ENCODE results near the gene TYW1. TPM values are rescaled to one million over a fixed set of nuclear protein-coding genes. Genes with fewer than 3 reads are reported as not detected.
"Not testable (repeated sequence)": the region's sequence is repeated elsewhere in the genome, so short reads cannot be mapped to it uniquely, and the experiment has no call there.

Gene TYW1
- total RNA-seq, 1 donor from 2014 or later = 25.2 TPM

DNA sequence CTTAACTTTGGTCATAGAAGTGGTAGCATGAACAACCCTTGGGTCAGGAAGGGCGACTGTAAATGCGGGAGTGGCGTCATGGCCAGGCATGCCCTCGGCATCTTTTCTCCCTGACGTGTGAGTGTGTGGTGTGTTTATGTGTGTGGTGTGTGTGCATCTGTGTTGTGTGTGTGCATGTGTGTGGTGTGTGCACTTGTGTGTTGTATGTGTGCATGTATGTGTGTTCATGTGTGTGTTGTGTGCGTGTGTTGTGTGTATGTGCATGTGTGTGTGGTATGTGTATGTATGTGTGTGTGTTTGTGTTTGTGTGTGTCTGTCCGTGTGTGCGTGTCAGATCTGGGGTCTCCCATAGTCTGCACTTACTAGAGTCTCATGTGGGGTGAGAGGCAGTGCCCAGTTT is 192.5 kb downstream of the TYW1 start:
- not testable (repeated sequence) for DNase-seq (ENCODE audit: low read depth)

- DNase-seq (ENCODE audit: low read depth) = not testable (repeated sequence)
These were observed 193.3 kb downstream of the TYW1 start for GRCh38 chr7:67189801-67190465.

GRCh38 chr7:67191002-67191720 is 194.5 kb downstream of the TYW1 start:
- peak; percentile 89 for DNase-seq (ENCODE audit: low read depth)

DNA sequence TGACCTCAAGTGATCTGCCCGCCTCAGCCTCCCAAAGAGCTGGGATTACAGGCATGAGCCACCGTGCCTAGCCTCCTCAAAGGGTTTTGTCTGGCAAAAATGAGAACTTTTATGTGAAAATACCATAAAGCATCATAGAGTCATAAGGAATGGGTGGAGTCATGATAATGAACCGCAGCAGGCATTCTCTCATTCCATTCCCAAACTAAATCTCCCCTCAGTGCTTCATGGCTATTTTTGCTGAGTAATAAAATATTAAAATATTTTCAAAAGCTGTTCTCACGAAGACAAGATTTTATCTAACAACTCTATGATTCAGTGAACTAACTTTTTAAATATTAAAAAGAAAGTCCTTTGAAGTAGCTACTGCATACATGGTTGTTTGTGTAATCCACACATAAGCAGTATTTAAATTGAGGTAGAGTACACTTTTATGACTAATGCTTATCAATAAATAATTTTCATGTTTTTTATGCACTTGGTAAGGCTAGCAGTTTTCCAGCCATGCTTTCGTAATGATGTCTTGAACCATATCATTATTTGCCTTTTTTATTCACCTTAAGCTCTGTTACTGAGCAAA is 195.6 kb downstream of the TYW1 start:
- peak; percentile 49 for DNase-seq (ENCODE audit: low read depth)

GRCh38 chr7:67192889-67193613 is 196.4 kb downstream of the TYW1 start:
- peak; percentile 94 for DNase-seq (ENCODE audit: low read depth)

GRCh38 chr7:67196176-67196575 is 199.5 kb downstream of the TYW1 start:
- not testable (repeated sequence) for DNase-seq (ENCODE audit: low read depth)

DNA sequence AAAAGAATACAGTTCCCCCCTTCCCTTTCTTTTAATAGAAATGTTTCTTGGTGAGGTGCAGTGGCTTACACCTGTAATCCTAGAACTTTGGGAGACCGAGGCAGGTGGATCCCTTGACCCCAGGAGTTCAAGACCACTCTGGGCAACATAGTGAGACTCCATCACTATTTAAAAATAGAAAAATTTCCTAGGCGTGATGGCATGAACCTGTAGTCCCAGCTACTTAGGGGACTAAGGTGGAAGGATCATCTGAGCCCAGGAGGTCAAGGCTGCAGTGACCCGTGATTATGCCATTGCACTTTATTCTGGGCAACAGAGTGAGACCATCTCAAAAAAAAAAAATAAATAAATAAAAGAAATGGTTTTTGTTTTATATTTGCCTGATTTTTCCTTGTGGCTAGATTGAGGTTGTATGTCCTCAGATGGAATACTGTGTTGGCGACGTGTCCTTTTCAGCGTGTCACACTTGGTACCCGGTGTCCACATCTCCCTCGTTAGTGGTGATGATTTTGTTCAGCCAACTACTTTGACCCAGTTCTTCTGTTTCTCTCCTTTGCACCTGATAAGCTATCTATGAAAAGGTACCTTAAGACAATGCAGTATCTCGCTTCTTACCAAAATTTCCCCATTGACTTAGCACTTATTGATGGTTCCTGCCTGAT is 202.4 kb downstream of the TYW1 start:
- not testable (repeated sequence) for DNase-seq (ENCODE audit: low read depth)

DNA sequence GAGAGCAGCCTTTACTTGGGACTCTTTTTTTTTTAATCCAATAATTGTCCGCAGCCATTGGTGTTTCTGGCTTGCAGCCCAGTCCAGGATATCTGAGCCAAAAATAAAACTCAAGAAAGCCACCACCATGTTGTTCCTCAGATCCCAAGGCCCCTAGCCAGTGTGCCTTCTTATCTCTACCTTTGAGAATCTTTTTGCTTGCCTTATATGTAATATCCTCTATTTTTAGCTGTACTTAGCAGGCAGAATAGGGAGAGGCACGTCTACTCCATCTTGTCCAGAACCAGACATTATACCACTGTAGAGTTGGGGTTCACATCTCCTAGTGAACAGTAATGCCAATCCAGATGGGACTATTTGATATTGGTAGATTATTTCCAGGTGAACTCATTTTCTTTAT is 209.1 kb downstream of the TYW1 start:
- not testable (repeated sequence) for DNase-seq (ENCODE audit: low read depth)

- no peak for DNase-seq (ENCODE audit: low read depth)
These were observed 209.8 kb downstream of the TYW1 start for GRCh38 chr7:67206452-67206851.

DNA sequence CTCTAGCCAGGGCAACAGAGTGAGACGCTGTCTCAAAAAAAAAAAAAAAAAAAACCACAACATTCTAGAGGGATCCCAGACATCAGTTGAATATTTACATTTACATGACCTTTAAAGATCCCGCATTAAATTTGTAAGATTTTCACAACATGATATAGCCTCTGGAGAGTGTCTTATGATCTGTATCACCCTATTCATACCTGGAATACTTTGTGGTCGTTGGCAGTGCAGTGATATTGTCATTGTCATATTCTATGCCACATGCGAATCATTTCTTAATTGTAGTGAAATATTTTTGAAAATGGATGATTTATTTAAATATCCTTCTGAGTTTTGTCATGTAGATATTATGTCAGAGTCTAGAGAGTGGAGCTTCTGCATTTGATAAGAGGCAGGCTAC is 212.0 kb downstream of the TYW1 start:
- DNase-seq (ENCODE audit: low read depth) = not testable (repeated sequence)

DNA sequence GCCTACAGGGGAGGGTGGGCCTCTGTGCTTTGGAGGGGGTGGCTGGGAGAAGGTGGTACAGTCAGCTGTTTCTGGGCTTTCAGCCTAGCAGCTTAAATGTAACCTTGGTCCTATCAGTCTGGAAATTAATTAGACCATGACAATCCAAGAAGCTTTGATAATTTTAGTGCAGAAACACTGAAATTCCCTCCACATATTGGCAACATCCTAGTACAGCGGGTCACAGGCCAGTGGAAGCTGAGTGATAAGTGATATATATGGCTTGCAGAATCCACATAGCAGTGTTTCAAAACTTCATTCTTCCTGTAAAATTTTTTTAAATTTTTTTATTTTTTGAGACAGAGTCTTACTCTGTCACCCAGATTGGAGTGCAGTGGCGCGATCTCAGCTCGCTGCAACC is 212.6 kb downstream of the TYW1 start:
- DNase-seq (ENCODE audit: low read depth) = no peak

GRCh38 chr7:67210567-67210966 is 213.9 kb downstream of the TYW1 start:
- no peak for DNase-seq (ENCODE audit: low read depth)

DNA sequence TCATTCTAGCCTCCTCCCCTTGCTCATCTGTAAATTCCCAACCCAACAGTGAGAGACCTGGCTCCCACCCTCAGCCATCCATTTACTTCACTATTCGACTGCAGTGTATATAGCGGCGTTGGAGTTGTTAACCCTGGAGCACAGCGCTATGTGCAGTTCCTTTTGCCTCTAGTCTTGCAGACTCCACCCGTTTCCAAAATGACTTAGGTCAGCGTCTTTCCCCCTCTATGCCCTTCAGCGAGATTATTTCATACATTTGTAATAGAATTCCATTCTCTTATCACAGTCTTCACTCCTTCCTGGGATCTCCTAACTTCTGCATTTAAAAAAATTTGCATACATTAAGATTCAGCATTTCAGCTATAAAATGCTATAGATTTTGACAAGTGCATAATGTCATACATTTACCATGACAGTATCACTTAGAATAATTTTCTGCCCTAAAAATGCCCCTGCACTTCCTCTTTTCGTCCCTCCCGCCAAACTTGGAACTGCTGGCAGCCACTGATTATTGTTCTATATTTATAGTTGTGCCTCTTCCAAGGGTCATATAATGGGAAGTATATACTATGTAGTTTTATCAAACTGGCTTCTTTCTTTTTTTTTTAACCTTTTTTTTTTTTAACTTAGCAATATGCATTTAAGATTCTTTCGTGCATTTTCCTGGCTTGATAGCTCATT is 215.2 kb downstream of the TYW1 start:
- not testable (repeated sequence) for DNase-seq (ENCODE audit: low read depth)

DNA sequence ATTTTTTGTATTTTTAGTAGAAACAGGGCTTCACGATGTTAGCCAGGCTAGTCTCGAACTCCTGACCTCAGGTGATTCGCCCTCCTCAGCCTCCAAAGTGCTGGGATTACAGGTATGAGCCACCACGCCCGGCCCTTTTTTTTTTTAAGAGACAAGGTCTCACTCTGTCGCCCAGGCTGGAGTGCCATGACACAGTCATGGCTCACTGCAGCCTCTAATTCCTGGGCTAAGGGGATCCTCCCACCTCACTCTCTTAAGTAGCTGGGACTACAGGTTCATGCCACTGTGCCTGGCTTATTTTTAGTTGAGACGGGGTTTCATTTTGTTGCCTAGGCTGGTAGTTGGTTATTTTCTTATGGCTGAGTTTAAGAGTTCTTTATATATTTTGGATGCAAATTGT is 216.4 kb downstream of the TYW1 start:
- not testable (repeated sequence) for DNase-seq (ENCODE audit: low read depth)

GRCh38 chr7:67223551-67223950 is 226.9 kb downstream of the TYW1 start:
- DNase-seq (ENCODE audit: low read depth) = peak; percentile 93

GRCh38 chr7:67226340-67226907 is 229.8 kb downstream of the TYW1 start:
- peak; percentile 87 for DNase-seq (ENCODE audit: low read depth)

DNA sequence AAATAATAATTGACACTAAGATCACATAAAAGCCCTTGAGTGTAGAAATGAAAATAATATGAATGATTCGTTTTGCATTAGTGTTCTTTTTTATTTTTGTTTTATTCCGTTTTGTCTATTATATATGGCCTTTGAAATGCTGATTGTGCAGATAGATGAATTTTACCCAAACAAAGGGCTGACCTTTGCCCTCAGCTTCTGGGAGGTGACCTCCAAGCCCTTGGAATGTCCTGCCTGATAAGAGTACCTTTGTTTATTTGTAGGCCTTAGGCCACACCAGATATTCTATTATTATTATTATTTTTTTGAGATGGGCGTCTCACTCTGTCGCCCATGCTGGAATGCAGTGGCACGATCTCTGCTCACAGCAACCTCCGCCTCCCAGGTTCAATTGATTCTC is 230.3 kb downstream of the TYW1 start:
- DNase-seq (ENCODE audit: low read depth) = not testable (repeated sequence)

DNA sequence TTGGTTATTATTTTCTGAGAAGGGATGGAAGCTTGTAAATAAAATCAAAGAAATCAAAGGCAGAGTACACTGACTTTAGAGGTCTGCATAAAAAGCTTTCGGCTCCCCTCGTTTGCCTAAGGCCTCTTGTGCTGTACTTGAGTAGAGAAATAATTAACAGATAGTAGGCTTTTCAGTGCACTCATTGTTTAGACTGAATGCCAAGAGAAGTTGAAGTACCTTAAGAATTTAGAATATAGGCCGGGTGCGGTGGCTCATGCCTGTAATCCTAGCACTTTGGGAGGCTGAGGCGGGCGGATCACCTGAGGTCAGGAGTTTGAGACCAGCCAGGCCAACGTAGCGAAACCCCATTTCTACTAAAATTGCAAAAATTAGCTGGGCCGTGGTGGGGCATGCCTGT is 232.4 kb downstream of the TYW1 start:
- DNase-seq (ENCODE audit: low read depth) = not testable (repeated sequence)

GRCh38 chr7:67230029-67230428 is 233.4 kb downstream of the TYW1 start:
- DNase-seq (ENCODE audit: low read depth) = not testable (repeated sequence)

DNA sequence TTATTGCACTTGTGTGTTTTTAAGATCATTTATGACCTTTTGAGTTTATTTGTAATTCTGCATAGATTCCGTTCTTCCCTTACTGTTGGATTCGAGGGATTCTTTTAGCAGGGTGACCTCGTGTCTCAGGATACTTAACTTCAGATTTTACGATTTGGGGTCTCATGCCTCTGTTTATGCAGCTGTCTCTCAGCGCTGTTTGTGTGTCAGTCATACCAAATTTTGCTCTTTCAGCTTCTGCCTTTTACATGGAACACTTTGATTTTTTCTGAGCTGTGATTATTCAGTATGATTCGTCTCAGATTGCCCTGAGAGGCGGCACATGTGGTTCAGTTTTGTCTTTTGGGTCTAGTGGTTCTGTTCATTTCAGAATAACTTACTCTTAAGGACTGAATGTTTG is 236.9 kb downstream of the TYW1 start:
- DNase-seq (ENCODE audit: low read depth) = peak; percentile 31
